CD4-positive, alpha-beta T cell treated with Interleukin-17A for 4 hours (primary cell): ENCODE data around the gene WHAMM.
"Not testable (repeated sequence)": the region's sequence is repeated elsewhere in the genome, so short reads cannot be mapped to it uniquely, and the experiment has no call there.

ENCODE experiments used
- DNase-seq: peaks from one replicate; pipeline ENCODE4 v3.0.0-alpha.2; 2020; ENCODE audit warnings: mixed read lengths

The WHAMM gene

DNA sequence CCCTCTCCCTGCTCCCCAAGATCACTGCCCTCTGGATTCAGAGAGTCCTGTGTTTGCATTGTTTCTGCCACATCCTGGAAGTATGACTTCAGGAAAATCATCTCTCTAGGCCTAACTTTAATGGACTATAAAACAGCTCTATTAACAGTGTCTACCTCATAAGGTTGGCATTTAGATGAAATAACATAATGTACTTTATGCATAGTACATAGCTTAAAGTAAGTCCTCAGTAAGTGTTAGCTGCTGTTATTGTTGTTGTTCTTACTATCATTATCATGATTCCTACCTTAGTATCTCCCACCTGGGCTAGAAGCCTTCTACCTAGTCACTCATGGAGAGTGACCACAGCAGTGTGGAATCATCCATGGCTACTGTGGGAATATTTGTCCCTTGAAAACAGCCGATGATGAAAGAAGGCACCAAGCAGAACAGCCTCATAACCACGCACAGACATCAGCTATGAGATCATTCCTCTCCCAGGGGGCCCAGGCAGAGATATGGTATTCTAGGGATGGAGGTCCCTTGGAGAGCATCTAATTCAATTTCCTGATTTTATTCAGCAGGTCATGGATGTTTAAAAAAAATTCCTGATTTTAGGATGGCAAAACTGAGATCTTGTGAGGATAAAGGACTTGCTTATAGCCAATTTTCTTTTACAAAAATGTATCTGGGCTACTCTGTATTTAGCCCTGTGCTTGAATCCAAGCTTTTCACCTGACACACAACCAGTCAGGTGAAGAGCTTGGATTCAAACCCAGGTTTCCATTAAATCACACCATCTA lies 5.4 kb upstream of the WHAMM start:
- no peak for DNase-seq

DNA sequence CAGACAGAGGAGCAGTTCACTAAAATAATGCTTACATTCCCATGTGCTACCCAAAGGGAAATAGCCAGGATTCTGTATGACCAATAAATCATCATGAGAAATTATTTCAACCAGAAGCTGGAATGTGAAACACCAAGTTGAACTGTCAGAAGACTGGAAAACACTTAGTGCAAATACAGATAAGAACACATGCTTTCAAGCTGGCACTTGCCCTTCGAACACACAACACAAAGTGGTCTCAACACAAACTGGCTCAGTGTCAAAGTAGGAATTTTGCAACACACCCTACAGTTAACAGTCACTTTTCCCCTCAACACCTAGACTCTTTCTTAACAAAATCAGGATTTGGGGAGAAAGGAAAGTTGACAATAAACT lies 4.9 kb upstream of the WHAMM start:
- no peak for DNase-seq

DNA sequence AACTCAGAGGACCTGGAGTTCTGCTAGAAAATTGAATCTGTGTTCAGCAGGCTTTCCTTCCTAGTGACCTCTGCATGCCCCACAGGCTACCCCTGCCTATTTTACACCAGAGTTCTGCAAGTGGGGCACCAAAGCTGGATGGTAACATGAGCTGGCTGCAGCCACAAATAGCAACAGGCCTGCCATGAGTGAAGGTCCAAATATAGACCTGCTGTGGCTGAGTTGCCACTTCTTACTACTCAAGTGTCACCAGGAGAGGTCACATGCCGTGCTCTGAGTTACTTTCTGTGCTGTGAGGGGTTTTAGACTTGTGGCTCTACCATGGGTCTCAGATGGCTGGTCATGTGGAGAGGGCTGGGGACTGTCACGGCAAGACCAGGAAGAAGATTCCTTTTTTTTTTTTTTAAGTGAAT lies 3.4 kb upstream of the WHAMM start, which contains the start of gene FSD2:
TSS of gene FSD2 (minus strand) at position 76 of the 413 bp plus-strand sequence. CDS start 18,679 bp downstream, outside the sequence.
- DNase-seq, result no peak

DNA sequence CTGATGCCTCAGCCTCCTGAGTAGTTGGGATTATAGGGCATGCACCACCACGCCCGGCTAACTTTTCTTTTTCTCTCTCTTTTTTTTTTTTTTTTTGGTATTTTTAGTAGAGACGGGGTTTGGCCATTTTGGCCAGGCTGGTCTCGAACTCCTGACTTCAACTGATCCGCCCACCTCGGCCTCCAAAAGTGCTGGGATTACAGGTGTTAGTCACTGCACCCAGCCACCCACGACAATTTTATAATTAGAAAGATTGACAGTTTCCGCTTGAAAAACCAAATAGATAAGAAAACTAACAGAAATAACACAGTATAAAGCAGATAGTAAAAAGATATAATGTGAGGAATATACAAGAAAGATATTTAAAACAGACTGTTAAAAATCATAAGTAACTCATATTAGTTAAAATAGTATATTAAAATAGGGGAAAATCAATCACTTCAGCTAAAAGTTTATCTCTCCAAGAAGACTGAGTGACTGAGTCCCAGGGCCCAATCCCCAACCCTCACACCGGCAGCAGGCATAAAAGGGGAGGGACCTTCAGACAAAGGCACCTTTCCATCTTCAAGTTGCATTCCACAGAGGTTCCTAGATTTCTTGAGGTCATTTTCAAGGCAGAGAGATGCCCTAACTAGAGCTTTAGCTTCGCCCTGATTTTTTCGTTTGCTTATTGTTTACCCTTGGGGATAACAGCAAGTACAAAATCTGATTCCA lies 1.4 kb upstream of the WHAMM start:
- no peak for DNase-seq

DNA sequence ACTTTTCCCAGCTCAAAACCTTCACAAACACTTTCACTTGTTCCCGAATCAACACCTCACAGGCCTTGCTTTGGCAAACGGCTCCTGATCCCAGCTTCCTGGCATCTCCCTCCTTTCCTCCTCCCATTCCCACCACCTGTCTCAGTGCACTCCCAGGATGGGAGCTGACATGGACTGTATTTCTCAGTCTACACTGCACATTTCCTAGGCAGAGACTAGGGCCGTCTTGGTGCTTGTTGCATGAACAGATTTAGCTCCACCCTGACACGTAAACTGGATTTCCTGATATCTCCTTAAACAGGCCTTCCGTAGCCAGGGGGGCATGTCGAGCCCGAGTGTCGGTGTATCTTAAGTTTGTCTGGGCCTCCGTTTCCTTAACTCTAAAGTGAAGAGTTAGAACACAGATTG lies 790 bp upstream of the WHAMM start:
- DNase-seq, result no peak

DNA sequence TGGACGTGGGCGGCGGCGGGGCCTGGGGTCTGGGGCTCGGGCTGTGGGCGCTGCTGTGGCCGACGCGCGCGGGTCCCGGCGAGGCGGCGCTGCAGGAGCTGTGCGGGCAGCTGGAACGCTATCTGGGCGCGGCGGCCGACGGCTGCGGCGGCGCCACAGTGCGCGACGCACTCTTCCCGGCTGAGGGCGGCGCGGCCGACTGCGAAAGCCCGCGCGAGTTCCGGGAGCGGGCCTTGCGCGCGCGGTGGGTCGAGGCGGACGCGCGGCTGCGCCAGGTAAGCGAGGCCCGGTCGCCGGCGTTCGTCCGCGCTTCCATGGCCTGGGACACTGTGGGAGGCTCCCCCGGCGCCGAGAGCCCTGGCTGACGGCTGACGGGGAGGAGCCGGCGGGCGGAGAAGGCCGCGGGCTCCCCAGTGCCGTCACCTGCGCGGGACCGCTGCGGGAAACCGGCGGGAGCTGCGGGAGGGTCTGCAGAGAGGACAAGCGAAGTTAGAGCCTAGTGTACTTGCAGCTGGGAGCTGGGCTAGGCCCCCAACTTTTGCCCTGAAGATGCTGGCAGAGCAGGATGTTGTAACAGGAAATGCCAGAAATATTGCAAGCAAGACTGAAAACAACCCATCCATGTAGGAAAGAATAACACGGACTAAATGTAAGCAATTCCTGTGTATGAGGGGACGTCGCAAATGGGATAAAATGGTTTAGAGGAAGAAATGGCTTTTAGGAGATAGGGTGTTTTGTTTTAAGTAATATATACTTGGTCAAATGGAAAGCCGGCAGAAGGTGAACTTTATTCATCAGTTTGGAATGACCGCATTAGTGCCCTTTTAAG lies 847 bp downstream of the WHAMM start:
- DNase-seq, result peak; percentile 47

DNA sequence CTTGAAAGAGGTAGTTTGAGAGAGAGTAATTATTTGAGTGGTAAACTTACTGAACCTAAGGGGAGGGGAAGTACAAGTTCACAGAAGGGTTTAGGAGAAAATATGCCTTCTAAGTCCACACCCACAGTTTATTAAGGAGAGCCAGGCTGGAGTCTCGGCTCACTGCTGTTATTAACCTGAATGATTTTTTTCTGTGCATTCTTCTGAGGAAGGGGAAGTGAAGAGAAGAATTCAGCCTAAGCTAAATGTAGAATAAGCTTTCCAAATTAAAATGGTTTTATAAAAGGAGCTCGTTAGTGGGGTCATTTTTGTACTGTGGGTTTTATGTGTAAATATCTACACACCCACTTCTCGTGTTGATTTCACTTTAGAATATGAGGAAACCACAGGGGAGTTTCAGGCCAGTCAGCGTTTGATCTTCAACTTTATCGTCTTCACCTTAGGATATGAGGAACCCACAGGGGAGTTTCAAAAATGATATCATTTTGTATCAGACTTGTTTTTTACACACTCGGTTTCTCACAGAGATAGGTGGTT lies 1.5 kb downstream of the WHAMM start:
- peak; percentile 54 for DNase-seq

DNA sequence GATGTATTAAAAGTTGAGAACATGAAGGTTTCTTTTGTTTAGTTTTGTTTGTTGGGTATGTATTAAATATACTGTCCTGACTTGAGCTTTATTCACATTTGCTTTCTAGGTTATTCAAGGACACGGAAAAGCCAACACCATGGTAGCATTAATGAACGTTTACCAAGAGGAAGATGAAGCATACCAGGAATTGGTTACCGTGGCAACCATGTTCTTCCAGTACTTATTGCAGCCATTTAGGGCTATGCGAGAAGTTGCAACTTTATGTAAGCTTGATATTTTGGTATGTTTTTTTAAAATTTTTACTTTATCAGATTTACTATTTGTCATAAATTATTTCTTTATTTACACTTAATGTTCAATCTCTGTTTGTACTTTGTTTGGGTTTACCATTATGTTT lies 3.6 kb downstream of the WHAMM start:
- no peak for DNase-seq

DNA sequence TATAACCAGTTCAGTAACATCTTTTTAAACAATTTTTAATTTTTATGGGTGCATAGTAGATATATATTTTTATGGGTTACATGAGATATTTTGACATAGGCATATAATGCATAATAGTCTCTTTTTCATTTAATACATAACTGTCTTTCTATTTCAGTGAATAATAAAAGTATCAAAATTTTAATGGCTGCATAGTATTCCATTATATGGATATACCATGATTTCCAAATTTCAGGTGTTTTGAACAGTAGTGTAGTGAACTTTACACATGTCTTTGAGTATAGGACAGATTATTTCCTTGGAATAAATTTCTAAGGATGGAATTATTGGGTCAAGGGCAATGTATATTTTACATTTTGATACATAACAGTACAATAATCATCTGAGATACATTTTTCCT lies 10.7 kb downstream of the WHAMM start:
- DNase-seq, result no peak

DNA sequence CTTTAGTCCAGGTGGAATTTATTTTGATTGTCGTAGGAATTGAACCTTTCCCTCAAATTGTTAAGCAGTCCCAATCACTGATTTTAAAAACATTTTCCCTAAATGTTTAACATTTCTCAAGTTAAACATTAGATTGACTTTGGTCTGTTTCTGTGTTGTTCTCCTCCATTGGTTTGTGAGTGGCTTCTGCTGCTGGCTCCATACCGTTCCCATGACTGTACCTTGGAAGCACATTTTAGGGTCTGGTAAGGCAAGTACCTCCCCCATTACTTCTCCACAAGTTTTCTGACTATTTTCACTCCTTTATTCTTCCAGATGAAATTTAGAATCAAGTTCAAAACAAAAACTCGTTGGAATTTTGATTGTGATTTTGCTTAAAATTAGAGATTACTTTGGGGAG lies 12.0 kb downstream of the WHAMM start:
- not testable (repeated sequence) for DNase-seq

DNA sequence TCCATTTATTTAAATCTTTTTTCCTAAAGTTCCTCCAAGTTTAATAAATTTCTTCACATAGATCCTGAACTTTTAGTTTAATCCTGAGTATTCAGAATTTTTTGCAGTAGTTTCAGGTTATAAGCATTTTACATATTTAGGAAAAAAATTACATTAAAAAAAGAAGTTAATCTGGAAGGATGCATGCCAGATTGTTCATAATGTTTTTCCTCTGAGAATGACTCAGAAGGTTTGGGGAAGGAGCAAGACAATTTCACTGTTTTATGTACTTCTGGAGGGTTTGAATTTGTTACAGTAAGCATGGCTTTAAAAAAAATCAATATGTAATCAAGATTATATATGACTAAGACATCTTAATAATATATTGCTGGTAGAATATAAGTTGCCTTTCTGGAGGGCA lies 12.4 kb downstream of the WHAMM start:
- DNase-seq, result not testable (repeated sequence)

DNA sequence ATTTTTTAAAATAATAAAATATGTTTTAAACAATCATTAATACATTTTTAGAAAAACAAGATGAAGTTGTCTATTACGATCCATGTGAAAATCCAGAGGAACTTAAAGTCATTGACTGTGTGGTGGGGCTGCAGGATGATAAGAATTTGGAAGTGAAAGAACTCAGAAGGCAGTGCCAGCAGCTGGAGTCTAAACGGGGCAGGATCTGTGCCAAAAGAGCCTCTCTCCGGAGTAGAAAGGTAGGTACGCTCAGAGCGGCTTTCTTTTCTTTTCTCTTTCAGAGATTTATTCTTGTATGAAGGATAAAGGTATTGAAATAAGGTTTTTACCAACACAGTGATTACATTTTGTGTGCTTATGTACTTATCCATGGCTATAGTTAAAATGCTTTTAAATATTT lies 13.6 kb downstream of the WHAMM start:
- DNase-seq, result no peak

DNA sequence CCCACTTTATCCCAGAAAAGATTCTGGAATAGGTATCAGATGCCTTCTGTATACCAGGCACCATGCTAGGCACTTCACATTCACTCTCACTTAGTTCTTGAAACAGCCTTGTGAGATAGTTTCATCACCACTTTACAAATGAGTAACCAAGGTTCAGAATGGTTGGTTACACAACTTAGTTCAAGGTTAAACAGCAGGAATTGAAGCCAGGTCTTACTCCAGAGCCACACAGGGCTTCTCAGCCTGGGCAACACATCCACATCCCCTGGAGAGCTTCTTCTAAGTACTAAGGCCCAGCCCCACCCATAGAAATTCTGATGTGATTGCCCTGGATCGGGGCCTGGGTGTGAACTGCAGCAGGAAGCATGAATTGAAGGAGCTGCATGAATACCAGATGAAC lies 18.6 kb downstream of the WHAMM start:
- DNase-seq, result no peak

DNA sequence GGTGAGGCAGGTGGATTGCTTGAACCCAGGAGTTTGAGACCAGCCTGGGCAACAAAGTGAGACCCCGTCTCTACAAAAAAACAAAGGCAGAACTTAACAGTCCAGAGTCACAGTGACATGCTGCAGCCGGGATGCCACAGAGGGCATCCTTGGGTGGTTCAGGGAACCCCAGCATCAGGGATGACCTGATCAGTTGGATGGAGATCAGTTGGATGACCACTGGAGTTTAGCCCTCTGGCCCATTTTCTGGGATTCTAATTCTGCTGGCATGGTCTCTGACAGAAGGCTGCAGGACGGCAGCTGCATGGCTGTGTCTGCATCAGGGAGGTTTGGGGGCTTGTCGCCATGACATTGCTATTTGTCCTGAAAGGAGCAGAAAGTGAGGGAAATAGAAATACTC lies 19.8 kb downstream of the WHAMM start:
- DNase-seq, result no peak

DNA sequence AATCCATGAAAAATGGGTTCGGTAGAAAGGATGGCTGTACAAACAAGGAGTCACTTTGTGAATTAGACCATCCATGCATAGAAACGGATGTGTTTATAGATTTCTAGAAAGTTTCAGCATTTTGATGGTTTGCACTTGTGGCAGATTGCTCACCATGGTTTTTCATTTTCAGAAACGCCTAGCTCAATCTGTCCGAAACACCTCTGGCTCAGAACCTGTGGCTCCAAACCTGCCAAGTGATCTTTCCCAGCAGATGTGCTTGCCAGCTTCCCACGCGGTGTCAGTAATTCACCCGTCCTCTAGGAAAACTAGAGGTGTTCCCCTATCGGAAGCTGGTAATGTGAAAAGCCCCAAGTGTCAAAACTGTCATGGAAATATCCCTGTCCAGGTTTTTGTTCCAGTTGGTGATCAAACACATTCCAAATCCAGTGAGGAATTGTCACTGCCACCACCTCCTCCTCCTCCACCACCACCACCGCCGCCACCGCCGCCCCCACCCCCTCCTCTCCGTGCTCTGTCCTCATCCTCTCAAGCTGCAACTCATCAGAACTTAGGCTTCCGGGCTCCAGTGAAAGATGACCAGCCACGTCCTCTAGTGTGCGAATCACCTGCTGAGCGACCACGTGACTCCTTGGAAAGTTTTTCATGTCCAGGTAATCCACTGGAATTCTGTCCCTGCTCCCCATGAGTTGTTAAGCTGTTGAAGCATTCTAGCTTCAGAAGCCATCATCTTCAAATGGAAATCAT lies 21.2 kb downstream of the WHAMM start:
- no peak for DNase-seq

DNA sequence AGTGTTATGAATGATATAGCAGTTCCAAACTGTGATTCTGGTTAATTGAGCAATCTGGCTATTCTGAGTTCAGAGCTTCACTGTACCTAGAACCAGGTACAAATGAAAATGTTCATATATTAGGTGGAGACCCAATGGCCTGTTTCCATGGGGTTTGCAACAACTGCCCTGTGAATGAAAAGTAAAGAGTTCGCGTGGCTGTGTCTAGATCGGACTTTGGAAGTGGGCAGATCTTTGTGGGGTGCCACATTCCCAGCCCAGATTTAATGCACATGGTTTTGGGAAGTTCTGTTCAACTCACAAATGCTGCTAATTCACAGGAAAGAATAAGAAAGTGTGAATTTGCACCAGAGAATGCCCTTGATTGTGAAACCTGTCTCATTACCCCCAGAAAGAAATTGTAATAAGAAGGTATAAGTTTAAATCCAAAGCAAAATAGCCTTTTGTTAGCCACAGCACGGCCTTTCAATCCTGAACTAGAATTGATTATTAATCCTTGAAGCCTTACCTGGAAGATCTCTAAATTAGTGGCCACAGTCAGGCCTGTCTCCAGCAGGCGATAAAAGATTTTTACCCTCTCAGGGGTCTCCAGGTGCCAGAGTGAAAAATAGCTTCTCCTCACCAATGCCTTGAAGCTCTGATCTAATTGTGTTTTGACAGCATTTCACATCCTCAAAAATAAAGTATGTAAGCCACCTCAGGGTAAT lies 22.6 kb downstream of the WHAMM start:
- DNase-seq, result no peak

DNA sequence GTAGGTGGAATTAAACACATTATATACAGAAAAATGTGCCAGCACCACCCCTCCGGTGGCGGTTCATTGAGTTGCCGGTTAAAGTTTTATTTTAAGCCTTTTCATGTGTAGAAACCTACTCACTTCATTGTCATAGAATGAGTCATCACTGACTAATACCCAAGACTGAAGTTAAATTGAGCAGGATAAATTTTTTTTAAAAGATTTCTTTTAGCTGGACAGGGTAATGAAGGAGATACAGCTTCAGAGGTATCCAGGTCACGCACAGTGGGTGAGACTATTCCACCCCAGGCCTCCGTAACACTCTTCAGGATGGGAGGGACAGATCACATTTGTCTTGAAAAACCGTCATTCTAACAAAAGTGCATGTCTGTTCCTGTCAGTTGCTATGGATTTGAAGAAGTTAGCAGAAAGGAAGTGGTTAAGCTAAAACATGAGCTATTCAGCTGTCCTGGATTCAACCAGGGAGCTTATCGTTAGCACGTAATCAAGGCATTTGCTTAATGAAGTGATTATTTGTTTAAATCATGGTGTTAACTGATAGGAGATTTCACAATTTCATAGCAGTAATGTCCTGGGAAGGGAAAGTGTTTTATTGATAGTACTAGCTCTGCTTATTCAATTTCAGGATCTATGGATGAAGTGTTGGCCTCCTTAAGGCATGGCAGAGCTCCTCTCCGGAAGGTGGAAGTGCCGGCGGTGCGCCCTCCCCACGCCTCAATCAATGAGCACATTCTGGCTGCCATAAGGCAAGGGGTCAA lies 23.4 kb downstream of the WHAMM start:
- peak; percentile 56 for DNase-seq

DNA sequence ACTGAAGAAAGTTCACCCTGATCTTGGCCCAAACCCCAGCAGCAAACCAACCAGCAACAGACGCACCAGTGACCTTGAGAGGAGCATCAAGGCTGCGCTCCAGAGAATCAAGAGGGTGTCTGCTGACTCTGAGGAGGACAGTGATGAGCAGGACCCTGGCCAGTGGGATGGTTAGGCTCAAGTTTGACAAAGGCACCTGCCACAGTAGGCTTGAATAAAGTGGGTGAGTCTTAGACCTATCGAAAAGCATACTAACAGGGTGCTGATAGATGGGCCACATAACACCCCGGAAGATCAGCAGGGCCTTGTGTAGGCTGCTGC lies 23.9 kb downstream of the WHAMM start:
- DNase-seq, result no peak

DNA sequence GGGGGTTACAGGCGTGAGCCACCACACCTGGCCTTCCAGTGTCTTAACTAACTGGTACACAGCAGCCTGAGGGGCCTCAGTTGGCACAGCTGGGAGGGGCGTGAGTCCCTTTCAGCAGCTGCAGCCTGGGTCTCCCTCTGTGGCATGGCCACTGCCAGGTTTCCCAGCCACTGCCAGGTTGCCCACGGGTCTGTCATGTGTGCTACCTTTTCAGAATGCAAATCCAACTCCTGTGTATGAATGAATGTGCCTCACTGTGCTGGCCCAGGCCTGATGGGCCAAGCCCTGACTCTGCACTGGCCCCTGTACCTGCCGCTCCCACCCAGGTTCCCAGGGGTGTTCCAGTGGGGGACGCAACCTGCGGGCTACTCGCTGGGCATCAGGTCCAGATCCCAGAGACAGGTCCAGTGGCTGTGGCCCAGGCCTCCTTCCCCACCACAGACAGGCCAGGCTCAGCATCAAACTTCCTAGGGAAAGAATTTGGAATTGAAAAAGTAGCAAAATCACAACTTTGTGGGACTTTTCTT lies 26.0 kb downstream of the WHAMM start:
- no peak for DNase-seq

DNA sequence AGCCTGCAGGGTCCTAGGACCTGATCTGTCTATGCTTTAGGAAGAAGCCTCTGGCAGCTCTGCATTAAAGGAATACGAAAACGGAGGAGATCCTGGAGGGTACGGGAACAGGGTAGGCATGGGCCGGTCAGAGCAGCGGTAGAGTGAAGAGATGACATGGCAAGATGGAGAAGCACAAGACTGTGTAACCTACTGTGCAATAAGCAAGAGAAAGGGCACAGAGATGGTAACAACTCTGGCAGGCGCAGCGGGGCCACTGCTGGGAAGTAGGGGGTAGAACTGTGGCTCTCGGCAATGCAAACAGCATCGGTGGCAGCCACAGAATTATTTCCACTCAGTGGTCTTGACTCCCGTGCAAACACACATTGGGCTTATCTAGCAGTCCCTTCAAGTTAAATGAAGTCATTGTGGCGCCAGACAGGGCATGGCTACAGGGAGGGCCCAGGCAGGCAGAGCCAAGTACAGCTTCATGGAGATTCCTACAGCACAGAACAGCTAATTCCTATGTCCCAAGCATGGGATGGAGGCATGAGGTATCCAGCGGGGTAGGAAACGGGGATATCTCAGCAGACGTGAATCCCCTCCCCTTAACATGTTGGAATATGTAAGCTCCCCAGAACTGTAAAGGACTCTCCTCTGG lies 28.8 kb downstream of the WHAMM start:
- DNase-seq, result no peak
